ENCODE results near the gene ORAI1.

ORAI1 gene

GRCh38 chr12:121638298-121639202 lies 12.2 kb downstream of the ORAI1 start:
- POLR2A ChIA-PET, result no interaction called here
- TF ChIP-seq CTCF (IDR thresholded peaks at IDR 0.05; ENCODE audit: insufficient read depth, low read length, missing control alignments), result no peak
- CTCF ChIA-PET, result interaction anchor here (0.6 to 7.2 kb wide), 4 partner anchors 9 to 31 kb away, joined by 3 to 63 read pairs (median 4); partner anchors contain the start of genes MORN3 and ORAI1
- no peak overlapping the region for H3K4me3 ChIP-seq (ENCODE audit: low read depth, low read length)
- no peak for DNase-seq (ENCODE audit: low read depth, low spot score)

GRCh38 chr12:121641343-121641630 lies 15.0 kb downstream of the ORAI1 start:
- no peak for TF ChIP-seq CTCF (IDR thresholded peaks at IDR 0.05; ENCODE audit: insufficient read depth, low read length, missing control alignments)
- ChIA-PET POLR2A (no interaction called here), CTCF (interaction anchor here (1.4 to 7.2 kb wide), 2 partner anchors 15 to 41 kb away, joined by 3 to 63 read pairs; partner anchors contain the start of gene ORAI1)
- H3K4me3 ChIP-seq (ENCODE audit: low read depth, low read length), result no peak overlapping the region
- DNase-seq (ENCODE audit: low read depth, low spot score), result no peak

- TF ChIP-seq CTCF (IDR thresholded peaks at IDR 0.05; ENCODE audit: insufficient read depth, low read length, missing control alignments), result no peak
- DNase-seq (ENCODE audit: low read depth, low spot score), result no peak
- CTCF ChIA-PET, result interaction anchor here (0.9 to 2.5 kb wide), 2 partner anchors 24 to 95 kb away, joined by 4 to 11 read pairs; no protein-coding TSS in a partner anchor
- POLR2A ChIA-PET, result no interaction called here
- no peak overlapping the region for H3K4me3 ChIP-seq (ENCODE audit: low read depth, low read length)
Measured at GRCh38 chr12:121648458-121649028, 22.2 kb downstream of the ORAI1 start.

GRCh38 chr12:121649322-121649721 lies 23.0 kb downstream of the ORAI1 start:
- ChIA-PET CTCF (interaction anchor here (0.9 to 2.5 kb wide), 2 partner anchors 25 to 96 kb away, joined by 4 to 11 read pairs; no protein-coding TSS in a partner anchor), POLR2A (no interaction called here)
- H3K4me3 ChIP-seq (ENCODE audit: low read depth, low read length), result no peak overlapping the region
- no peak for DNase-seq (ENCODE audit: low read depth, low spot score)
- no peak for TF ChIP-seq CTCF (IDR thresholded peaks at IDR 0.05; ENCODE audit: insufficient read depth, low read length, missing control alignments)

GRCh38 chr12:121649819-121650353 lies 23.6 kb downstream of the ORAI1 start:
- DNase-seq (ENCODE audit: low read depth, low spot score), result no peak
- ChIA-PET POLR2A (no interaction called here), CTCF (no interaction called here)
- TF ChIP-seq CTCF (IDR thresholded peaks at IDR 0.05; ENCODE audit: insufficient read depth, low read length, missing control alignments), result no peak
- H3K4me3 ChIP-seq (ENCODE audit: low read depth, low read length), result no peak overlapping the region

- ChIA-PET CTCF (interaction anchor here (0.7 to 1.5 kb wide), 4 partner anchors 10 to 157 kb away, joined by 3 to 6 read pairs (median 3); partner anchors contain the start of gene ORAI1), POLR2A (no interaction called here)
- TF ChIP-seq CTCF (IDR thresholded peaks at IDR 0.05; ENCODE audit: insufficient read depth, low read length, missing control alignments), result no peak
- H3K4me3 ChIP-seq (ENCODE audit: low read depth, low read length), result no peak overlapping the region
- DNase-seq (ENCODE audit: low read depth, low spot score), result no peak
Measured at GRCh38 chr12:121651320-121651719, 25.0 kb downstream of the ORAI1 start.
